Loucy (cell line): ENCODE measurements around the gene RBMS3.

Experiments used
- H2AFZ ChIP-seq: fragments of 200-600 bp; sonication (generic); 2 replicates; pipeline ENCODE4 v1.6.0; 2016; ENCODE audit warnings: antibody characterized with exemption, mild to moderate bottlenecking, low read length, moderate library complexity
- H3F3A ChIP-seq: fragments of 200-600 bp; 2 replicates; pipeline ENCODE4 v1.6.0; 2016; ENCODE audit warnings: antibody characterized with exemption, low read depth, mild to moderate bottlenecking
- H3K27me3 ChIP-seq: fragments of 200-600 bp; sonication (generic); 2 replicates; pipeline ENCODE4 v1.6.1; 2014; ENCODE audit warnings: low read length, mild to moderate bottlenecking; ENCODE audit not compliant: insufficient read depth, poor library complexity, severe bottlenecking
- H3K36me3 ChIP-seq: fragments of 200-600 bp; sonication (generic); 2 replicates; pipeline ENCODE4 v1.6.1; 2016; ENCODE audit warnings: low read length; ENCODE audit not compliant: insufficient read depth
- H3K4me1 ChIP-seq: fragments of 200-600 bp; sonication (generic); 2 replicates; pipeline ENCODE4 v1.5.1; 2014; ENCODE audit warnings: low read length, mild to moderate bottlenecking; ENCODE audit not compliant: insufficient read depth, poor library complexity, severe bottlenecking
- H3K4me2 ChIP-seq: fragments of 200-600 bp; sonication (generic); 2 replicates; pipeline ENCODE4 v1.6.0; 2014; ENCODE audit warnings: antibody characterized with exemption, low read length, low read depth, mild to moderate bottlenecking; ENCODE audit not compliant: poor library complexity, severe bottlenecking
- H3K4me3 ChIP-seq: fragments of 200-600 bp; sonication (generic); 2 replicates; pipeline ENCODE4 v1.5.1; 2014; ENCODE audit warnings: low read length, mild to moderate bottlenecking, mixed read lengths; ENCODE audit not compliant: poor library complexity, severe bottlenecking
- H3K79me2 ChIP-seq: fragments of 200-600 bp; sonication (generic); 2 replicates; pipeline ENCODE4 v1.6.1; 2014; ENCODE audit warnings: low read length; ENCODE audit not compliant: insufficient read depth
- H3K9ac ChIP-seq: fragments of 200-600 bp; sonication (generic); 2 replicates; pipeline ENCODE4 v1.6.0; 2014; ENCODE audit warnings: mild to moderate bottlenecking, low read depth, low read length, moderate library complexity; ENCODE audit not compliant: poor library complexity, severe bottlenecking
- H3K9me2 ChIP-seq: fragments of 200-600 bp; sonication (generic); replicated peaks from 2 replicates; pipeline ENCODE4 v1.6.1; 2016; ENCODE audit warnings: low read depth, low read length, mixed read lengths
- H3K9me3 ChIP-seq: fragments of 200-600 bp; sonication (generic); 2 replicates; pipeline ENCODE4 v1.6.1; 2014; ENCODE audit warnings: mild to moderate bottlenecking, antibody characterized with exemption, low read length, low read depth; ENCODE audit not compliant: insufficient read depth
- H4K20me1 ChIP-seq: fragments of 200-600 bp; sonication (generic); 2 replicates; pipeline ENCODE4 v1.6.0; 2014; ENCODE audit warnings: antibody characterized with exemption, low read length, mild to moderate bottlenecking; ENCODE audit not compliant: insufficient read depth, poor library complexity, severe bottlenecking
- CTCF ChIP-seq: fragments of 200-600 bp; sonication (generic); conservative IDR thresholded peaks from 2 replicates; pipeline ENCODE4 v1.5.1; 2014; ENCODE audit warnings: mild to moderate bottlenecking, antibody characterized with exemption, low read length
- EZH2phosphoT487 ChIP-seq: fragments of 200-600 bp; IDR thresholded peaks from 2 replicates; pipeline ENCODE4 v1.6.1; 2018; ENCODE audit warnings: antibody characterized with exemption, mild to moderate bottlenecking, moderate library complexity, borderline replicate concordance

The RBMS3 gene

DNA sequence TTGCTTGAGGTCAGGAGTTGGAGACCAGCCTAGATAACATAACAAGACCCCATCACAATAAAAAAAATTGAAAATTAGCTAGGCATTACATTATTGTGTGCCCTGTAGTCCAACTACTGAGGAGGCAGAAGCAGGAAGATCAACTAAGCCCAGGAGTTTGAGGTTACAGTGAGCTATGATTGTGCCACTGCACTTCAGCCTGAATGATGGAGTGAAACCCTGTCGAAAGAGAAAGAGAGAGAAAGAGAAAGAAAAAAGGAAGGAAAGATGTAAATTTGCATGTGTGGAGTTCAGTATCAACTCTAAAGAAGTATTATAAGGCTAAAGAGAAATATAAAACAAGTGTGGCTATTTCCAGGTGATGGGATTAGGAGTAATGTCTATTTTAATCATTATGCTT lies 661.4 kb downstream of the RBMS3 start:
- Histone ChIP-seq H3K9ac (no peak overlapping the region), H3K4me2 (no peak overlapping the region), H3K4me1 (no peaks in the 10 kb centered on the region), H3K9me2 (no peaks in the 10 kb centered on the region), H3K4me3 (no peak overlapping the region), H3F3A (no peaks in the 10 kb centered on the region), H4K20me1 (no peaks in the 10 kb centered on the region), H3K79me2 (no peaks in the 10 kb centered on the region), H3K9me3 (no peaks in the 10 kb centered on the region), H2AFZ (no peak overlapping the region), H3K27me3 (no peaks in the 10 kb centered on the region), H3K36me3 (no peaks in the 10 kb centered on the region)
- TF ChIP-seq EZH2phosphoT487 (no peak), CTCF (no peak)

DNA sequence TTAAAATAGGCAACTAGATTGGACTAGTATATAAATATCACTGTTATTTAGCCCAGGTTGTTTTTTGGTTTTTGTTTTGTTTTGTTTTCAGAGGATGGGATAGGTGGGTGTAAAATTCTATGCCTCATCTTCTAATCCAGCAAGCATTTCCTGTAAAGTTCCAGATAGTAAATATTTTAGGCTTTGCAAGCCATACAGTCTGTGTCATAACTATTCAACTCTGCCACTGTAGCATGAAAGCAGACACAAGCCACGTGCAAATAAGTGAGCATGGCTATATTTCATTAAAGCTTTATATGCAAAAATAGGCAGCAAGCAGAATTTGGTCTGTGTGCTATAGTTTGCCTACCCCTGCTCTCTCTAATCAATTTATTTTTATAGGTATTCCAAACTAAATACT lies 668.3 kb downstream of the RBMS3 start:
- no peaks in the 10 kb centered on the region for H3K4me1 ChIP-seq
- H3K9me3 ChIP-seq: no peaks in the 10 kb centered on the region
- no peaks in the 10 kb centered on the region for H3K27me3 ChIP-seq
- H3K4me2 ChIP-seq: no peak overlapping the region
- H2AFZ ChIP-seq: no peak overlapping the region
- H3K9ac ChIP-seq: no peak overlapping the region
- no peaks in the 10 kb centered on the region for H3K36me3 ChIP-seq
- TF ChIP-seq EZH2phosphoT487 (no peak), CTCF (no peak)
- no peak overlapping the region for H3K4me3 ChIP-seq
- no peaks in the 10 kb centered on the region for H3F3A ChIP-seq
- H3K79me2 ChIP-seq: no peaks in the 10 kb centered on the region
- no peaks in the 10 kb centered on the region for H3K9me2 ChIP-seq
- H4K20me1 ChIP-seq: no peaks in the 10 kb centered on the region

GRCh38 chr3:29949940-29950616 lies 669.2 kb downstream of the RBMS3 start:
- Histone ChIP-seq H3K4me1 (no peaks in the 10 kb centered on the region), H3K9ac (no peak overlapping the region), H3K27me3 (no peaks in the 10 kb centered on the region), H3F3A (no peaks in the 10 kb centered on the region), H3K36me3 (no peaks in the 10 kb centered on the region), H3K9me2 (no peaks in the 10 kb centered on the region), H2AFZ (no peak overlapping the region), H3K4me3 (no peak overlapping the region), H3K79me2 (no peaks in the 10 kb centered on the region), H4K20me1 (no peaks in the 10 kb centered on the region), H3K9me3 (no peaks in the 10 kb centered on the region), H3K4me2 (no peak overlapping the region)
- TF ChIP-seq EZH2phosphoT487: no peak
- no peak for TF ChIP-seq CTCF
